Body of pancreas (tissue), 4 donors: ENCODE measurements around the gene CCR6. TPM values are rescaled to one million over a fixed set of nuclear protein-coding genes. Genes with fewer than 3 reads are reported as not detected.

Experiments
- ATAC-seq: fragments of 150-250 bp; one replicate; pipeline ENCODE4 v1.9.1; 2016
- DNase-seq, 4 donors: peaks; one replicate each; pipeline ENCODE4 v3.0.0-alpha.2; 2019
- H3K27ac ChIP-seq, 4 donors: fragments of 200-600 bp; sonication (generic); 1 replicate in 3 of 4; 2 replicates in 1 of 4; pipeline versions ENCODE4 v1.5.1 to v1.6.1; 2016 to 2019; ENCODE audit warnings: mild to moderate bottlenecking in 1 of 4, mixed read lengths in 1 of 4, moderate library complexity in 1 of 4
- H3K27me3 ChIP-seq, 2 donors: fragments of 200-600 bp; sonication (generic); one replicate each; pipeline ENCODE4 v1.6.0; 2016; ENCODE audit warnings: mild to moderate bottlenecking in 1 of 2
- H3K36me3 ChIP-seq, 2 donors: fragments of 200-600 bp; sonication (generic); replicated peaks in 1 of 2; 2 replicates each; pipeline ENCODE4 v1.5.1; 2016; ENCODE audit warnings: low read depth in 2 of 2; ENCODE audit not compliant: insufficient read depth in 1 of 2
- H3K4me1 ChIP-seq: fragments of 200-600 bp; sonication (generic); one replicate; pipeline ENCODE4 v1.6.0; 2016
- H3K4me3 ChIP-seq, 2 donors: fragments of 200-600 bp; sonication (generic); 1 replicate in 1 of 2; 2 replicates in 1 of 2; pipeline ENCODE4 v1.5.1; 2016 to 2019
- H3K9me3 ChIP-seq, 3 donors: fragments of 200-600 bp; sonication (generic); 1 replicate in 2 of 3; 2 replicates in 1 of 3; pipeline ENCODE4 v1.5.1; 2016
- POLR2A ChIP-seq, 3 donors: fragments of 450-650 bp; IDR thresholded peaks; one replicate each; pipeline ENCODE4 v1.6.1; 2016; ENCODE audit warnings: antibody characterized with exemption in 3 of 3, mild to moderate bottlenecking in 2 of 3
- WGBS, 2 donors: methylation state at CpG; one replicate each; pipeline ENCODE4 v1.1.5; 2017; 5-methylcytosine and 5-hydroxymethylcytosine counted together
- intact Hi-C: fragments of 100-400 bp; cut with DNase I; formaldehyde crosslinking; loops from one replicate; pipeline ENCODE4 v1.15.1; 2023
- total RNA-seq, 2 donors: library from RNA; depleted of rRNA; stranded (reverse); fragments of >200 nt; gene quantifications; one replicate each; pipeline ENCODE4 v1.1.0, GENCODE V29; 2016
- TF ChIP-seq, protein P1 (sequence below), 7 experiments: fragments of 450-650 bp in 4 of 7; fragments of 200-600 bp in 3 of 7; sonication (generic) in 3 of 7; IDR thresholded peaks; one replicate each; pipeline ENCODE4 v1.5.1; 2016 to 2019; ENCODE audit warnings: antibody characterized with exemption in 7 of 7

CCR6 gene
- total RNA-seq, 2 donors from 2014 or later: not detected

DNA sequence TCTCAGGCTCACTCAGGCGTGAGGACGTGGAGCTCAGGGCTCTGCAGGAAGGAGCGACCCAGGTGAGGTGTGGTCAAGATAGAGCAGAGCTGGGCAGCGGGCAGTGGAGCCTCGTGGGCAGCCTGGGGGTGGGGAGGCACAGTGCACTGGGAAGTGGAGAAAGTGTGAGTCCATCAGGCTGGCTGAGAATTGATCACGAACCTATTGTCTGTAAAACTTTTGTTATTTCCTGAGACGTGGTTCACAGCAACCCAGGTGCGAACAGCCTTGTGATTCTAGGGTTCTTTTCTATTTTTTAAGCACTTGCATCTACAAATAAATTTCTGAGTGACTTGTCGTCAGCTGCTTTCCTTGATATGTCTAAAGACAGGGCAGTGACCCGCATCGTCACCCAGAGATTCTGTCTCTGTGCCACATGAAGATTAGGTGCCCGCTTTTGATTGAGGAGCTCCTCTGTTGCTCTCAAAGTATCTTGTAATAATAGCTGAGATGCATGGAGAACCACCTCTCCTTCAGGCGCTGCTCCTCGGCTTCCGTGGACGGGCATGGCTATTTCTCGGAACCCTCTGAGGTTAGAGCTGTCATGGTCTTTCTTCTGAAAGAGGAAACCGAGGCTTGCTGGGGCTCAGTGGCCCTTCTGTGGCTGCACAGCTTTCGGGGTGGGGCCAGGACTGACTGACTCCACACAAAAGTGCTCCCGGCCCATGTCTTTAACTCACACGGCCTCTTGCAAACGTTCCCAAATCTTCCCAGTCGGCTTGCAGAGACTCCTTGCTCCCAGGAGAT, 662 bp upstream of the CCR6 start:
- Histone ChIP-seq H3K36me3 (no peaks in the 10 kb centered on the region), H3K4me3 (no peak overlapping the region), H3K9me3 (no peaks in the 10 kb centered on the region), H3K4me1 (no peaks in the 10 kb centered on the region), H3K27ac (no peak overlapping the region), H3K27me3 (no peaks in the 10 kb centered on the region)
- ATAC-seq (no peak), DNase-seq (no peak)
- WGBS, 2 donors: 68 to 70% methylated on average over 23 of the region's 23 CpGs
- TF ChIP-seq, protein P1, sequence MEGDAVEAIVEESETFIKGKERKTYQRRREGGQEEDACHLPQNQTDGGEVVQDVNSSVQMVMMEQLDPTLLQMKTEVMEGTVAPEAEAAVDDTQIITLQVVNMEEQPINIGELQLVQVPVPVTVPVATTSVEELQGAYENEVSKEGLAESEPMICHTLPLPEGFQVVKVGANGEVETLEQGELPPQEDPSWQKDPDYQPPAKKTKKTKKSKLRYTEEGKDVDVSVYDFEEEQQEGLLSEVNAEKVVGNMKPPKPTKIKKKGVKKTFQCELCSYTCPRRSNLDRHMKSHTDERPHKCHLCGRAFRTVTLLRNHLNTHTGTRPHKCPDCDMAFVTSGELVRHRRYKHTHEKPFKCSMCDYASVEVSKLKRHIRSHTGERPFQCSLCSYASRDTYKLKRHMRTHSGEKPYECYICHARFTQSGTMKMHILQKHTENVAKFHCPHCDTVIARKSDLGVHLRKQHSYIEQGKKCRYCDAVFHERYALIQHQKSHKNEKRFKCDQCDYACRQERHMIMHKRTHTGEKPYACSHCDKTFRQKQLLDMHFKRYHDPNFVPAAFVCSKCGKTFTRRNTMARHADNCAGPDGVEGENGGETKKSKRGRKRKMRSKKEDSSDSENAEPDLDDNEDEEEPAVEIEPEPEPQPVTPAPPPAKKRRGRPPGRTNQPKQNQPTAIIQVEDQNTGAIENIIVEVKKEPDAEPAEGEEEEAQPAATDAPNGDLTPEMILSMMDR (IDR thresholded peaks at IDR 0.05): no peak
- no peak for TF ChIP-seq POLR2A (IDR thresholded peaks at IDR 0.05)
- intact Hi-C loops: no loop called here

DNA sequence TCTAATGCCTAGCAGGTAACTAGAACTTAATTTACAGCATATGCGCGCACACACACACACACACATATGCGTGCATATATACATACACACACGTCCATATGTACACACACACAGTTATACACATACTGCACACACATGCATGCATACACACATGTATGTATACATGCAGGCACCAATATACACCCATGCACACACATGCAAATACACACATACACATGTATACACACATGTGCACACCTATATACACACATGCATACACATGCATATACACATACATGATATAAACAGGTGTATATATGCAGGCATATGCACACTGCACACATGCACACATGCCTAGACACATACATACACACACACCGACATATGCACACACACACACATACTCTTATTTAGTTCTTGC, 1.9 kb downstream of the CCR6 start:
- 80 to 84% methylated on average over 5 of the region's 5 CpGs for WGBS, 2 donors
- Histone ChIP-seq H3K9me3 (no peaks in the 10 kb centered on the region), H3K36me3 (no peaks in the 10 kb centered on the region), H3K27ac (no peak overlapping the region), H3K4me1 (peaks cover 11% of the 10 kb centered on the region), H3K27me3 (no peaks in the 10 kb centered on the region), H3K4me3 (no peak overlapping the region)
- ATAC-seq (no peak), DNase-seq (no peak)
- intact Hi-C loops: no loop called here
- TF ChIP-seq, protein P1 (IDR thresholded peaks at IDR 0.05): no peak
- no peak for TF ChIP-seq POLR2A (IDR thresholded peaks at IDR 0.05)

GRCh38 chr6:167125410-167125809, 2.5 kb downstream of the CCR6 start:
- Histone ChIP-seq H3K27ac (no peak overlapping the region), H3K4me1 (peaks cover 11% of the 10 kb centered on the region), H3K9me3 (no peaks in the 10 kb centered on the region), H3K4me3 (no peak overlapping the region), H3K36me3 (no peaks in the 10 kb centered on the region), H3K27me3 (no peaks in the 10 kb centered on the region)
- DNase-seq (no peak), ATAC-seq (no peak)
- 73 to 87% methylated on average over 4 of the region's 4 CpGs for WGBS, 2 donors
- TF ChIP-seq POLR2A (IDR thresholded peaks at IDR 0.05): no peak
- TF ChIP-seq, protein P1 (IDR thresholded peaks at IDR 0.05): no peak
- intact Hi-C loops: no loop called here

DNA sequence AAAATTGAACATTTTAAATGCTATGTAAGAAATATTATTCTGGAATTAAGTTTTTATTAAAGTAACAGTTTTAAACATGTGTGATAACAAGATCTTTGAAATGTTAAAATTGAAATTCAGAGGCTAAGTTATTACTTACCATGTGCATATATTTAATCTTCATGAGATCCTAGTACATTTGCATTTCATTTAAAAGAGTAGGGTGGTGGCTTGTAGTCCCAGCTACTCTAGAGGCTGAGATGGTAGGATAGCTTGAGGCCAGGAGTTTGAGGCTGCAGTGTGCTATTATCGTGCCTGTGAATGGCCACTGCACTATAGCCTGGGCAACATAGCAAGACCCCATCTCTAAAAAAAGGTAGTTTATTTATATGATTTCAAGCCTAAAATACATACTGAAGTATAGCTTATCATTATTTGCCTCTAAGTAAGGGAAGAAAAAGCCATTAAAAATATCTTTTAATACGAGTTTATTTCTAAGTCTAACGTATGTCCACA, 3.0 kb downstream of the CCR6 start:
- Histone ChIP-seq H3K27ac (no peak overlapping the region), H3K36me3 (no peaks in the 10 kb centered on the region), H3K4me1 (peaks cover 11% of the 10 kb centered on the region), H3K9me3 (no peaks in the 10 kb centered on the region), H3K4me3 (no peak overlapping the region), H3K27me3 (no peaks in the 10 kb centered on the region)
- intact Hi-C loops: no loop called here
- DNase-seq: no peak
- no peak for ATAC-seq
- TF ChIP-seq, protein P1 (IDR thresholded peaks at IDR 0.05): no peak
- TF ChIP-seq POLR2A (IDR thresholded peaks at IDR 0.05): no peak
- whole genome bisulfite sequencing, 2 donors: 65 to 75% methylated on average over 3 of the region's 3 CpGs
